Thymus (tissue), 11 donors: ENCODE measurements around the gene GFOD2. TPM values are rescaled to one million over a fixed set of nuclear protein-coding genes. Genes with fewer than 3 reads are reported as not detected.

ENCODE experiments used
- DNase-seq, 9 donors: peaks; one replicate each; pipeline ENCODE4 v3.0.0-alpha.2; 2013; ENCODE audit warnings: low spot score in 9 of 9, low read depth in 6 of 9, missing footprints in 1 of 9
- H3K27ac ChIP-seq, 2 donors: one replicate each; pipeline ENCODE4 v1.5.1; 2013; ENCODE audit warnings: control low read depth in 1 of 2, low read depth in 1 of 2, low read length in 1 of 2, mild to moderate bottlenecking in 1 of 2, moderate library complexity in 1 of 2
- H3K27me3 ChIP-seq, 2 donors: one replicate each; pipeline ENCODE4 v1.5.1; 2013; ENCODE audit warnings: low read length in 1 of 2; ENCODE audit not compliant: control insufficient read depth in 2 of 2, insufficient read depth in 1 of 2
- H3K36me3 ChIP-seq, 2 donors: one replicate each; pipeline ENCODE4 v1.5.1; 2013; ENCODE audit warnings: low read length in 1 of 2, mild to moderate bottlenecking in 1 of 2, moderate library complexity in 1 of 2; ENCODE audit not compliant: control insufficient read depth in 2 of 2, insufficient read depth in 2 of 2
- H3K4me1 ChIP-seq, 2 donors: one replicate each; pipeline ENCODE4 v1.5.1; 2013; ENCODE audit warnings: low read length in 2 of 2; ENCODE audit not compliant: control insufficient read depth in 2 of 2, insufficient read depth in 2 of 2
- H3K4me3 ChIP-seq, 2 donors: one replicate each; pipeline ENCODE4 v1.5.1; 2013; ENCODE audit warnings: low read length in 2 of 2, control low read depth in 1 of 2, mild to moderate bottlenecking in 1 of 2
- H3K9me3 ChIP-seq, 2 donors: one replicate each; pipeline ENCODE4 v1.5.1; 2013; ENCODE audit warnings: low read length in 1 of 2, mild to moderate bottlenecking in 1 of 2; ENCODE audit not compliant: control insufficient read depth in 2 of 2, insufficient read depth in 1 of 2
- WGBS: extraction: QIAGEN DNeasy Blood & Tissue Kit; methylation state at CpG from one replicate; pipeline ENCODE4 v1.1.7; 2013; 5-methylcytosine and 5-hydroxymethylcytosine counted together
- polyA plus RNA-seq: library from polyadenylated mRNA; stranded (reverse); fragments of 200-250 nt; gene quantifications from one replicate; pipeline ENCODE4 v1.2.3, GENCODE V29; 2013
- total RNA-seq: library from RNA; stranded (reverse); fragments of 120-200 nt; gene quantifications from one replicate; pipeline ENCODE4 v1.2.4, GENCODE V29; 2013
- donor health status: healthy.

Gene GFOD2
- total and polyA plus RNA-seq, 2 donors = 10.2 to 11.3 TPM

DNA sequence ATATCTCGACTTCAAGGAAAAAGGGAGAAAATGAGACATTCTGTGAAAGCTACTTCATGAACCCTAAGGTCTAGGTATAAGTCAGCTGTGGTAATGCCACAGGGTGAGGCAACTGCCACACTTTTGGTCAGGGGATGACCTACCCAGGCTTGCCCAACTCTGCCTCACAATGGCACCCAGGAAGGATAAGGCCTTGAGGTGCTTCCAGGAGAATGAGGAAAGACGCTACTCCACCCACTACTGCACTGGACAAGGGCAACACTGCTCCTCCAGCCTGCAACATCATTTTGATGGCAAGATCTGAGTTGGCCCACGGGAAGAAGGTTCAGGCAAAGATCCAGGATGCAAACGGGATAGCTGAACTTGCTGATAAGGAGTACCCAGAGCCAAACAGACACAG is 22.0 kb upstream of the GFOD2 start:
- DNase-seq = no peak
- Histone ChIP-seq H3K4me1 (no peaks in the 10 kb centered on the region), H3K4me3 (no peak overlapping the region), H3K36me3 (peaks cover 46 to 47% of the 10 kb centered on the region in 2 donors), H3K27ac (no peak overlapping the region), H3K9me3 (no peaks in the 10 kb centered on the region), H3K27me3 (no peaks in the 10 kb centered on the region)
- WGBS = 98% methylated on average over 4 of the region's 4 CpGs

GRCh38 chr16:67740391-67740790 is 21.3 kb upstream of the GFOD2 start:
- H3K36me3 ChIP-seq = peaks cover 46 to 47% of the 10 kb centered on the region in 2 donors
- over 99% methylated on average over 3 of the region's 3 CpGs for WGBS
- DNase-seq = no peak

GRCh38 chr16:67736858-67737257 is 17.7 kb upstream of the GFOD2 start:
- Histone ChIP-seq H3K27ac (no peak overlapping the region), H3K4me1 (no peaks in the 10 kb centered on the region), H3K4me3 (no peak overlapping the region), H3K27me3 (no peaks in the 10 kb centered on the region), H3K36me3 (peaks cover 23 to 42% of the 10 kb centered on the region in 2 donors), H3K9me3 (no peaks in the 10 kb centered on the region)
- DNase-seq = no peak
- WGBS = 98% methylated on average over 4 of the region's 4 CpGs

More at GRCh38 chr16:67740391-67740790, 21.3 kb upstream of the GFOD2 start:
- H3K4me3 ChIP-seq = no peak overlapping the region
- no peaks in the 10 kb centered on the region for H3K27me3 ChIP-seq
- H3K4me1 ChIP-seq = no peaks in the 10 kb centered on the region
- no peak overlapping the region for H3K27ac ChIP-seq
- H3K9me3 ChIP-seq = no peaks in the 10 kb centered on the region

GRCh38 chr16:67734731-67735201 is 15.7 kb upstream of the GFOD2 start:
- Histone ChIP-seq H3K36me3 (peaks cover 23 to 55% of the 10 kb centered on the region in 2 donors), H3K9me3 (no peaks in the 10 kb centered on the region), H3K27me3 (no peaks in the 10 kb centered on the region), H3K27ac (no peak overlapping the region), H3K4me1 (no peaks in the 10 kb centered on the region), H3K4me3 (no peak overlapping the region)
- no peak for DNase-seq
- 98% methylated on average over 9 of the region's 9 CpGs for WGBS

DNA sequence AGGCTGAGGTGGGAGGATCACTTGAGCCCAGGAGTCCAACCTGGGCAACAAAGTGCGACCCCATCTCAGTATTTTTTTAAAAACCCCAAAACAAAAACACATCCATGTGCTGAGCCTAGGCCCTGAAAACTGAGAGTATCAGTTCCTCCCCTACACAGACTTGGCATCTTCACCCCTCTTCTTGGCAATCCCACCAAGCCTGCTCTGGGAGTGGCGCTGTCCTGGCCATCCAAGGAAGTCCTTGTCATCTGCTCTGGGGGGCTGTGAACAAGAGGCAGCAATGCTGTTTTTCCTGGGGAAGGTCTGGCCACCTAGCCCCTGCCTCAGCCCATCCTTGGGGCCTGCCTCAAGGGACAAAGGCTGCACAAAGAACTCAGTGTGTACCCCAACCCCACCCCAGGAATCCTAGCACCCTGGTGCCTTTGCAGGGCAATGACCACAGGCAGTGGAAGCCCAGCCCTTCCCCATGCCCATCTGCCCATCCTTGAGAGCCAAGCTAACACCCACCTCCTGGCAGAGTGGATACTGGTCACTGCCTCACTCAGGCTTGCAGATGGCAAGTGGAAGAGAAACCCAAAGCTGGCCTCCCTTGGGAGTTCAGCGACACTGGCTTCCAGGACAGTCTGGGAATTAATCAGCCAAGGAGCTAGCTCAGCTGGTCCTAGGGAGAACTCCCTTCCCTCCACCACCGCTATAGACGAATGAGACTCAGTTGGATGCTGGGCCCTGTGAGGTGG is 14.8 kb upstream of the GFOD2 start:
- no peak overlapping the region for H3K27ac ChIP-seq
- 97% methylated on average over 5 of the region's 5 CpGs for WGBS
- no peaks in the 10 kb centered on the region for H3K9me3 ChIP-seq
- no peak overlapping the region for H3K4me3 ChIP-seq
- H3K27me3 ChIP-seq = no peaks in the 10 kb centered on the region
- H3K36me3 ChIP-seq = peaks cover 28 to 59% of the 10 kb centered on the region in 2 donors
- no peaks in the 10 kb centered on the region for H3K4me1 ChIP-seq
- no peak for DNase-seq

DNA sequence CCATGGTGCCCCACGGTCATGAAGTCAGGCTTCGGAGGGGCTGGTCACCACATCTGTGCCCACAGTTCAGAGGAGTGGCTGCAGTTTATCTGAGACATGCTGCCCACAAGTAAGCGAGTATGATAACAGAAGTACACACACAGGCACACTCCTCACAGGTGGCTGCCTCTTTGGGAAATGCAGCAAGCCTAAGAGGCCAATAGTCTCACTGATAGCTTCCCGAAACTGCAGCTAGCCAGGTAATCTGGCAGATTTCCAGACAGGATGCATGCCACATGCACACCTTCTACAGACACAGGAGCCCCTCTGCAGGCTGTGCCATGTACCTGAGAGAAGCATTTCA is 12.6 kb upstream of the GFOD2 start:
- 98% methylated on average over 4 of the region's 4 CpGs for WGBS
- DNase-seq = no peak
- H3K4me3 ChIP-seq = no peak overlapping the region
- H3K27me3 ChIP-seq = no peaks in the 10 kb centered on the region
- H3K27ac ChIP-seq = no peak overlapping the region
- H3K4me1 ChIP-seq = no peaks in the 10 kb centered on the region
- peaks cover 46 to 74% of the 10 kb centered on the region in 2 donors for H3K36me3 ChIP-seq
- no peaks in the 10 kb centered on the region for H3K9me3 ChIP-seq

GRCh38 chr16:67731071-67731752 is 12.1 kb upstream of the GFOD2 start:
- H3K4me1 ChIP-seq = no peaks in the 10 kb centered on the region
- no peaks in the 10 kb centered on the region for H3K9me3 ChIP-seq
- no peak overlapping the region for H3K4me3 ChIP-seq
- no peak overlapping the region for H3K27ac ChIP-seq
- WGBS = 95% methylated on average over 9 of the region's 9 CpGs
- no peaks in the 10 kb centered on the region for H3K27me3 ChIP-seq
- DNase-seq = no peak
- peaks cover 51 to 74% of the 10 kb centered on the region in 2 donors for H3K36me3 ChIP-seq

- peaks cover 54 to 76% of the 10 kb centered on the region in 2 donors for H3K36me3 ChIP-seq
- WGBS = 97% methylated on average over 6 of the region's 6 CpGs
- DNase-seq = no peak
Measured at GRCh38 chr16:67730326-67730725, 11.2 kb upstream of the GFOD2 start.

DNA sequence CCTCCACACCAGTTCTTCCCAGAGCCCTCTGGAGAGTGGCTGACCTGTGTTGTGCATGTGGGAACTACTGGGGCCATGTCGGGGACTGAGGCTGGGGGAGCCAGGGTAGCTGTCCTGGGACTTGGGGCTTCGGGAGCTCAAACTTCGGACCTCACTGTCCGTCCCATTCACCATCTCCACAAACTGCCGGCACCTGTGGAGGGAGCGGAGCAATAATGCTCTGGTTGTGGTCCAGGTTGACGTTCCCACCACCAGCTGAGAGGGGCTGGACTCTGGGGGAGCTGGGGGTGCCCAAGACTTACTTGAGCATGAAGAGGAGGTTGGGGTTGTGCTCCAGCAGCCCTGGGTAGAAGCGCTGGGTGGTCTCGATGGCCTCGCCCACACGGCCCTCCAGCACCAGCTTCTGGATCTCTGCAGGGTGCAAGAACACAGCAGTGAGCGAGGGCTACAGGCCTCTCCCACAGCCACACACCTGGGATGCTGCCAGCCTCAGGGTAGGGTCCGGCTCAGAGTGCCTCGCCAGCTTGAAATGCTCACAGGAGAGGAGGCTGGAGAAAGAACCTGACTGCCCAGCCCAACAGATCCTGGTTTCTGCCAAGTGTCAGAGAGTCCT is 10.6 kb upstream of the GFOD2 start:
- DNase-seq = no peak
- H3K27me3 ChIP-seq = no peaks in the 10 kb centered on the region
- no peak overlapping the region for H3K4me3 ChIP-seq
- H3K9me3 ChIP-seq = no peaks in the 10 kb centered on the region
- H3K27ac ChIP-seq = no peak overlapping the region
- no peaks in the 10 kb centered on the region for H3K4me1 ChIP-seq
- WGBS = 98% methylated on average over 14 of the region's 14 CpGs
- H3K36me3 ChIP-seq = peaks cover 60 to 77% of the 10 kb centered on the region in 2 donors

More at GRCh38 chr16:67730326-67730725, 11.2 kb upstream of the GFOD2 start:
- Histone ChIP-seq H3K27me3 (no peaks in the 10 kb centered on the region), H3K9me3 (no peaks in the 10 kb centered on the region), H3K4me1 (no peaks in the 10 kb centered on the region), H3K4me3 (no peak overlapping the region), H3K27ac (no peak overlapping the region)
